Thyroid gland (tissue), 4 donors: ENCODE results near the gene AIG1.

Experiments used
- CTCF ChIP-seq, 6 experiments: fragments of 200-600 bp in 3 of 6; fragments of 450-650 bp in 3 of 6; sonication (generic) in 3 of 6; IDR thresholded peaks; one replicate each; pipeline ENCODE4 v1.5.1; 2016 to 2019; ENCODE audit warnings: antibody characterized with exemption in 6 of 6, mild to moderate bottlenecking in 2 of 6, inconsistent platforms in 1 of 6, moderate library complexity in 1 of 6
- POLR2A ChIP-seq, 2 donors: fragments of 450-650 bp; IDR thresholded peaks; one replicate each; pipeline ENCODE4 v1.6.1; 2017; ENCODE audit warnings: antibody characterized with exemption in 2 of 2, mild to moderate bottlenecking in 2 of 2, moderate library complexity in 1 of 2

- TF ChIP-seq CTCF (IDR thresholded peaks at IDR 0.05) (no peak), POLR2A (IDR thresholded peaks at IDR 0.05) (no peak)
Observed at GRCh38 chr6:143288923-143289322, 228.2 kb downstream of the AIG1 start.
